Measurements from ENCODE around the gene TLL2.

TLL2 gene

DNA sequence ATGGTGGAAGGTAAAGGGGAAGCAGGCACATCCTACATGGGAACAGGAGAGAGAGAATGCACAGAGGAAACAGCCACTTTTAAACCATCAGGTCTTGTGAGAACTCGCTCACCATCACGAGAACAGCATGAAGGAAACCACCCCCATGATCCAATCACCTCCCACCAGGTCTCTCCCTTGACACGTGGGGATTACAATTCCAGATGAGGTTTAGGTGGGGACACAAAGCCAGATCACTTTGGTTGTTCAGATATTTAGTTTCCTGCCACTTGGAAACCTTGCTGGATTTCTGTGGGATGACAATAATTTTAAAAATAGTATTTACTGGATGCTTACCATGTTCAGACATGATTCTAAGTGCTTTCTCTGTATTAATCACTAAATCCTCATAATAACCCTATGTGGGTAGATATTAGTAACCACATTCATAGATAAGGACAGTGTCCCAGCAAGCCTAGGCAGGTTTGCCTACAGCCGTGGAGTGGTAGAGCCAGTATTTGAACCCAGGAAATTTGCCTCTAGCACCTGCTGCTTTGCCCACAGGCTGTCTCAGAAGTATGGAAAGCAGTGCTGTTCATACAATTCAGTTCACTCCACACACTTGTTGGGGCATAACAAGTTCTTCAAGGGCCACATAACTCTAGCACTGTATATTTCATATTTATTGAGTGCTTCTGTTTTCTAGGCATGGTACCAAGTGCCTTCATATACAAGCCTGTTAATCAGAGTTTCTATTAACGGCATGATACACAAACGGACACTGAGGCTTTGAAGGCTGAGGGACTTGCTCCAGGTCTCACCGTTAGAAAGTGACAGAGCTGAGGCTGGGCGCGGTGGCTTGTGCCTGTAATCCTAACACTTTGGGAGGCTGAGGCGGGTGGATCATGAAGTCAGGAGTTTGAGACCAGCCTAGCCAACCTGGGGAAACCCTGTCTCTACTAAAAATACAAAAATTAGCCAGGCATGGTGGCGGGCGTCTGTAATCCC is 8.3 kb downstream of the TLL2 start:
- DNase-seq = no peak

DNA sequence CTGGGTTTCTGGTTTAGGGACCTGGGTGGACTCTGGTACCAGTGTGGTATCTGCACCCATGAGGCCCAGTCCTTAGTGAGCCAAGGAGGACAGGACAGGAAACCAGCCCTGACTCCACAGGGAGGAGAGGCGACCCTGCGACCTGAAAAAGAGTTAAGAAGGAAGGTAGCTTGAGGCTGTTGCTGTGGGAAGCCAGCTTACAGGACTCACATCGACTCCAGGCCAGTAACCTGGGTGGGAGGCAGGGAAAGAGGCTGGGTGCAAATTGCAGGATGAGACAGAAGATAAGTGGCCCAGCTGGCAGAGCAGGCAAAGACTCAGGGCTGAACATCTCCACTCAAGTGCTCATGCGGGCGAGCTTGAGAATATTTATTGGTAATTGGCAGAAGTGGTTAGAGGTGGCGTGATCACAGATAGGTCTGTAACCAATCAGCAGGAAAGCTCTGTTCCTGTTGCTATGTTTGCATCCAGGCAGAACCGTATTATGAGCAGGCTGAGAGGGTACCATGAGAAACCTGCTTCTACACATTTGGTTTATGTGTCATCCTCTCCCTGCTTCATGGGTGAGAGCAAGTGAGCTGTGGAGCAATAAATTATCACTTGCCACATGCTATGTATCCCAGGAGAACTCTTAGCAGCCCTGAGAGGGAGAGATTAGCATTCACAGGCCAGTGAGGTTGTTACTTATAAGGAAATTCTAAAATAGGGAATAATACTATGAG is 11.0 kb downstream of the TLL2 start:
- peak; percentile 31 for DNase-seq

DNA sequence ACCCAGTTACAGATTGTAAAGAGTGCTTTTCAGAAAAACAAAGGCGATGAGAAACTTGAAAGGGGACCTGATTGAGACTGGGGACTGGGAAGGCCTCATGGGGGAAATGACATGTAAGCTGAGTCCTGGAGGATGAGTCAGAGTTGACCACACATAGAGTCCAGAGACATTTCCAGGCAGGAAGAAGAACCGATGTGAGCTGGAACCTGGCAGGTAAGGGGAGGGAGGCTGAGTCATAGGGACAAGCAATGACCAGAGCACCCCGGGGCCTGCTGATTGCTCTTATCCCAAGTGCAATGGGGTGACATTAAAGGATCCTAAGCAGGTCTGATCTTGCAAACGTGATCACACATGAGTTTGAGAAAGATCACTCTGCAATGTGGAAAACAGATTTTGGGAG is 11.7 kb downstream of the TLL2 start:
- DNase-seq = peak; percentile 23

DNA sequence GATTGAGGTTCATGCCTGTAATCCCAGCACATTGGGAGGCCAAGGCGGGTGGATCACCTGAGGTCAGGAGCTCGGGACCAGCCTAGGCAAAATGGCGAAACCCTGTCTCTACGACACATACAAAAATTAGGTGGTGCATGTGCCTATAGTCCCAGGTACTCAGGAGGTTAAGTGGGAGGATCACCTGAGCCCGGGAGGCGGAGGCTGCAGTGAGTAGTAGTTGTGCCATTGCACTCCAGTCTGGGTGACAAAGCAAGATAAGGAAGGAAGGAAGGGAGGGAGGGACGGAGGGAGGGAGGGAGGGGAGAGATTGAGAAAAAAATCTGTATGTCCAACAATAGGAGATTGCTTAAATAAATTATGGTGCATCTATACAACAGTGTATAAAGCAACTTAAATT is 13.2 kb downstream of the TLL2 start:
- no peak for DNase-seq

DNA sequence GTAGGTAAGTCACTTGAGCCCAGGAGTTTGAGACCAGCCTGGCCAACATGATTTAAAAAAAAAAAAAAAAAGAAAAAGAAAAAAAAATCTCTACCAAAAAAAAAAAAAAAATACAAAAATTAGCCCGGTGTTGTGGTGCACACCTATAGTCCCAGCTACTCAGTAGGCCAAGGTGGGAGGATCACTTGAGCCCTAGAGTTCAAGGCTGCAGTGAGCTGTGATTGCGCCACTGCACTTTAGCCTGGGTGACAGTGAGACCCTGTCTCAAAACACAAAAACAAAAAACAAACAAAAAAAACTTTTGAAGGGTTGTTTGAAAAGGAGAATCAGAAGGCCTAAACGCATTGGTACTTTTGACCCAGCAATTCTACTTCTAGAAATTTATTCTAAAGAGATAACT is 13.7 kb downstream of the TLL2 start:
- DNase-seq = no peak

DNA sequence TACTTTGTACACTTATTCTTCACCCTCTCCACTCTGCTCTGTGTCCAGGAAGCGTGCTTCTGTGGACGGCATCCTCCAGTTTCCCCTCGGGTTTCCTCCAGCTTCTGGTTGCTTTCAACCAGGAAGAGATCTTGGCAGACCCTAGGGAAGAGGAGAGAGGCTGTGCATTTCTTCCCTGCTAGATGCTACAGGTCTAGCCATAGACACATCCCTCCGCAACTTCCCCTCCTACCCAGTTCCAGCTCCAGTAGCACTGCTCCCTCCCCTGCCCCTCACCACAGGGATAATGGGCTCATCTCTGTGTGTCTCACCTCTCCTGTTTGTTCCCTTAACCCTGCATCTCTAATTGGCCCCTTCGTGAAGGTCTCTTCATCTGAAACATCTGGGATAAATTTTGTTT is 16.3 kb downstream of the TLL2 start:
- peak; percentile 92 for DNase-seq

DNA sequence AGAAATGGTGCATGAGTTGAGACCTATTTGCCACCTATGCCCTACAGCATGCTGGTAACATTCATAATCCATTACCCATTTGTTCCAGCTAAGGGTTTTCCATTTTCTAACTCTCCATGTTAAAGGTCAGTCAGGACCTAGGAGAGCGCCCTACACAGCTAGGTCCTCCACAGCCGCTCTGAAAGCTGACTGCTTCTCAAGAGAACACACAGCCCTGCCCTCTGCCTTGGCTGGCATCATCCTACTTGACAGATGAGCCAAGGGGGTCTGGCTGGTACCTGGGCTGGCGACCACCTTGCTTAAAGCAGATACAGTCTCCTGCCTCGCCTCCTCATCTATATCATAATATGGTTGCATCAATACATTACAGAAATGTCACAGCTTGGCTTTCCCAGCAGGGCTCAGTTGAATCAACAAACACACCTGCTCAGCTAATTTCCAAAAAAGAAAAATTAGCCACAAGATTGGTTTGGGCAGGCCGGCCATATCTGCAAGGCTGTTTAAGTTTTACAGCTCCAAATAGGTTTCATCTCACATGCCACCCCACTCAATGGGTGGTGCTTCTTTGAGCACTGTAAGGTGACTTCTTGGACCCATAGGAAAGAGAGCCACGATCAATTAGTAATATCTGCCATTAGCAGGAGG is 17.3 kb downstream of the TLL2 start:
- DNase-seq = peak; percentile 75

DNA sequence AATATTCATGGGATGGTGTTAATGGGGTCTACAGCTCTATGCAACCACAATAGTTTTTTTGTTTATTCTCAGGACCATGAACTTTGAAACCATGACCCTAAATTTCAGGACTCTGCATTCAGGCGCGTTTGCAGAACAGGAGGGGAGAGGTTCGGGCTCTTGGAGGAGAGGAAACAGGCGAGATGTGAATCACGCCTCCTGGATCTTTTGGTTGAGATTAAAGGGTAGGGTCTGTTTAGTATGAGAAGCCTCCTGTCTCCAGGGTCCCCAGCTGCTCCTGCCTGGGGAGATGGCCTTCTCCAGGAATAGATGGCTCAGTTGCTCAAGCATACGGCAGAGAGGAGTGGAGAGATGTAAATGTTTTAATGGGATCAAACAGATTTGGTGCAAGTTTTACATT is 18.2 kb downstream of the TLL2 start:
- DNase-seq = no peak

DNA sequence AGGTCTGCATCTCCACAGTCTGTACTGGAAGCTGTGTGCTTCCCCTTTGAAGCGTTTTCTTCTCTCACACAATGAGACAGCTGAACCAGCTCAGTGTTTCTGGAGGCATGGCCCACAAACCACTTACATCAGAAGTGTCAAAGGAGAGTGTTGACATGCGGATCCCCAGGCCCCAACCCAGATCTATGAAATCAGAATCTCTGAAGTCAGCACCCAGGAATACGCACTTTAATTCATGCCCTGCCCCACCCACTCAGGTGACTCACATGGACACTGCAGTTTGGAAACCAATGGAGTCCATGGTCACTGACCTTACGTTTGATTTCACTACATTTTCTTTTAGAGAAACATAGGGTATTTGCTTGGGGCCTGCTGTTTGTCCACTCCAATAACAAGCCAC is 19.0 kb downstream of the TLL2 start:
- DNase-seq = no peak

DNA sequence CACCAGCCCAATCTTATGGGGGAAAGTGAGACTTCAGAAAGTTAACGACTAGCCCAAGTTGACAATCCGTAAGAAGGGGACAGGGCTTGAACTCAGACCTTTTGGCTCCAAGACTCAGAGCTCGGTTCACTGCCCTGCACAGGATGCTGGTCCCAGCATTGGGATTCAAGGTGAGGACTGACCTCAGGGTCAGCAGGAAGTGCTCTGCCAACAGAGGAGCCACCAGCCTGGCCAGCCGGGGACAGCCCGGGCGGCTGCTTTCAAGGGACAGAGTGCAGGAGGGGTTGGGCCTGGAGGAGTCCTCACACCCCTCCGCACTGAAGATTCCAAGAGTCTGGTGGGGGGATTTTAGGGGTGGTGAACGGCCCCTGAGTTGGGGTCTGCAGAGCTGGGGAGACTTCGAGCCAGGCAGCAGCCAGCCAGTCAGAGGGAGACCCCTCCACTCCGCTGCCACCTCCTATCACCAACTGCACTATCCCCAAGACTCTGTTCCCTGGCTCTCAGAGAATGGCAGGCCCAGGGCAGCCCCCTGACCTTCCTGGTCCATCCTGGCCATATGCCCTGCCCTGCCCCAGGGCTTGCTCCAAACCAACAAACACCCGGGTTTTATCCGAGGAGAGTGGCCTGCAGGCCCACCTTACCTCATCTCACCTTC is 19.7 kb downstream of the TLL2 start:
- no peak for DNase-seq

DNA sequence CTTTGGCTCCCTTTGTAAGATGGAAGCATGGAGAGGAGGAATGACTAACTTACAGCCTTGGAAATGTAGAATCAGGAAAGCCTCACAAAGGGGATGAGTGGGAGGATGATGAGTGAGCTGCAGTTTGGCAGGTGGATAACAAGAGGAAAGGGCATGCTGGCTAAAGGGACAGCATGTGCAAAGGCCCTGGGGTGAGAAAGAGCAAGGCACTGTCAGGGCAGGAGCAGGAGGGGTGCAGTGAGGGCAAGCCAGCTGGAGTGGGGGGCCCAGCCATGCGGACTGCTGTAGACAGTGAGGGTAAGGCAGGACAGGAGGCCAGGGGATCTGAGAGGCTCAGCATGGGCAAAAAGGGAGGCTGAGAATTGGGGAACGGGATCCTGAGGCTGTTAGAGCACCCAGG is 20.5 kb downstream of the TLL2 start:
- DNase-seq = no peak

DNA sequence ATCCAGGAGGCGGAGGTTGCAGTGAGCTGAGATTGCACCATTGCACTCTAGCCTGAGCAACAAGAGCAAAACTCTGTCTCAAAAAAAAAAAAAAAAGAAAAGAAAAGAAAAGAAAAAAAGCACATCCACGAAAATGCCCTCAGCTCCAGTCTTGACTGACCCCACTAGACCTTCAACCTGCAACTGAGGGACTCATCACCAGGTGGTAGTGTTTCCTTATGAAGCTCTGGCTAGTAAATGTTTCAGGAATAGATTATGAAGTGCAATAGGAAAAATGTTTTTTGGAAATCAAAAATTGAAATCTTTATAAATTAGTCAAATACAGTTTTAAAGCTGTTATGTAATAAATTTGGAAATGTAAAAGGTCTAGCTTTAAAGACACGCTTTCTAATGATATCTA is 22.4 kb downstream of the TLL2 start:
- peak; percentile 22 for DNase-seq

DNA sequence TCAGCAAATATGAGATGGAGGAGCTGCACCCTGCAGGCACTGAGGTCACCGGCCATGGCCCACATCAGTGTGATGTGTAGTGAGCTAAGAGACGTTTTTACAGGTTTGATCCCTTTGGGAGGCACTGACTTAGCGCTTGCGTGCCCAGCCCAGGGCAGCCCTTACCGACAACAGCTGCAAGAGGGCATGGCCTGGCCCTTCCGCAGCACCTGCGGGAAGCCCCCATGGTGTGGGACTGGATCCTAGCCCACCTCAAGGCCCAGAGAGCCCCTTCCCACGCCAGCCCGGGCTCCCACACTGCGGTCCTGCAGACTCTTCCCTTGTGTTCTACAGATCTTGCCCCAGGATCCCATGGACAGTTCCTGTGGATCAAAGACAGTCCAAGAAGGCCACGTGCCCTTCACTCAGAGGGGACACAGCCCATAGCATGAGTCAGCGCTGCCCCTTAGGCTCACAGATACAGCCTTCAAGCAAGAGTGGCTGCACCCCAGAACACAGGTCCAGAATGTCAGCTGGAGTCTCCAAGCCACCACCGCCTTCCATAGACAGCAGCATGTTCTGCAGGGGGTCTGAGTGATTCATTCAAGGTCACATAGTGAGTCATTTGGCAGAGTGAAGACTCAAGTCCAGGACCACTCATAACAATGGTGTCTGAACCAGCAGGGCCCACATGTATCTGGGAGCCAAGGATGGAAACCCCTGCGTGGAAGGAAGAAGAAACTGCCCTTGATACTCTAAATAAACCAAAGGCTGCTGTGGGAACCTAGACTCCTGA is 25.4 kb downstream of the TLL2 start:
- DNase-seq = no peak

DNA sequence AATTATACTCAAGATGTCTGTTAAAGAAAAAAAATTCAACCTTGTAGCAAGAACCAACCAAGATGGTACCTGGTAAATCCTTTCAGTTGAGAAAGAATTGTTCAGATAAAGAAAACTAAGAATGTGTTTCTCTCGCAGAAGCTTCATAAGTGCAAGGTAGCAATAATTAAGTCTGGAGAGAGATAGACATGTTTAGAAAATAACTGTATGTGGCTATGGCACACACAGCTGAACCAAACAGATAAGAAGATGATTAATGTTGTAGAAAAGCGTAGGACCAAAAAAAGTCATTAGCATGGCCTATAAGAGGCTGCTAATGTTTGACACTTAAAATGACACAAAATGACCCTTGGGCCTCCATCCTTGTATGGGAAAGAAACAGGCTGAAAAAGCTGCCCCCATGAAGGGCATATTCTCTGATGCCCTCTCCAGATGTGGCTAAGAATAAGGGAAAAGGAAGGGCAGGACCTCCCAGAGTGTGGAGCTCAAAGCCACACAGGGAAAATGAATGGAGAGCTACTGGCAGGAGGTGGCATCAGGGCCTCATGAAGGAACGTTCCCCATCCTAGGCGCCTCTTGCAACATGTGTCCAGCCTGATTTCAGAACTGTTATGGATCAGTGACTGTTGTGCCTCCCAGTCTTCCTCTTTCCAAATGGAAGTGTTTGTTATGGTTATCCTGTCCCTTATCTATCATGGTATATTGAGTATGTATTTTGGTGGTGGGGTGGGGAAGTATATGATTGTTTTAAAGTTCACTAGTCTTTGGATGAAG is 30.7 kb downstream of the TLL2 start:
- DNase-seq = no peak

DNA sequence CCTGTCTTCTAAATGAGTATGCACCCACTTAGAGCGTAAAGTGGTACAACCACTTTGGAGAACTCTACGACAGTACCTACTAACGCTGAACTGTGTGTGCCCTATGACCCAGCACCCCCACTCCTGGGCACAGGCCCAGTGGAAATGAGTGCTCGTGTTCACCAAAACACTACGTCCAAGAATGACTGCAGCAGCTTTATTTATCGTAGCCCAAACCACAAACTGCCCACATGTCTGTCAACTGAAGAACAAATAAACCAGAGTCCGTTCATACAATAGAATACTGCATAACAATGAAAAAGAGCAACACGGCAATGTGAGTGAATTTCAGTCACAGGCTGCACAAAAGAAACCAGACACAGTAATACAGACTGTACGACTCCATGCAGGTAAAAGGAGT is 35.4 kb downstream of the TLL2 start:
- no peak for DNase-seq

DNA sequence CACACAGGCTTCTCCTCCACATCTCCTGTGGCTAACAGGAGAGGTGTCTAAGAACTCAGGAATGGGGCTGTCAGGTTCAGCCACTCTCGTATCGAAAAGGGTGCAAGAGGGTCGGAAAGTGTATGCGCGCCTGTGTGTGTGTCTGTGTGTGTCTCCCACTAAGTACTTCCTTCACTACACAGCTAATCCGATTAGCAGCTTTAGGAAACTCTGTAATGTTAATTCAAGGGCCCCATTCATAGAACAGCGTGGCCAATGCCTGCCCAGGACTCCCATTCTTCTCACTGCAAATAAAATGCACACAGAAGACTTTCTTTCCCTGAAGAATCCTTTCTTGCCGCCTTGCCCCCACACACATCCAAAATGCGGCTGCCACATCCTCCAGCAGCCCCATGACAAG is 39.9 kb downstream of the TLL2 start:
- no peak for DNase-seq

DNA sequence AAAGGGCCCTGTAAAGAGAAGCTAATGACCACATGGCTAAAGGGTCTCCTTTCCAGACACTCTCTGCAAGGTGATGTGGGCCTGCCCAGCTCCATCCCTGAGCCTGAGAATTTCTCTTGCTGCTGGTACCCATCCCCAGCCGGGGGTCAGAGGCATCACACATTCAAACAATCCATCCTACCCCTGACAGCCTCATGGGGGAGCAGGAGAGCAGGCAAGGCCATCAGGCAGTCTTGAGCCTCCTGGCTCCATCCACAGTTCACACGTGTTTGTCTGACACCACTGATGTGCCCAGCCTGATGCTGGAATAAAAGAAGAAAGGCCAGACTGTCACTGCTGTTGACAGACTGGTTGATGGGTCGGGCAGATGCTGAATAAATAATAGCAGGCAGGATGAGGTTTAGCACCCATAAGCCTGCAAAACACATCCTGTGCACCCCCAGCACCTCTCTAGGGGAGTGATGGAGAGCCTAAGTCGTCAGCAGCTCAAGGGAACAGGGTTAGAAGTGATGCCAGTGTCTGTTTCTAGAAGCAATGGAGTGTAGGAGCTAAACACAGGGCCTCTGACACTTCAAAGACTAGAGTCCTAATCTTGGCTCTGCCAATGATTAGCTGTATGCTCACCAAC is 43.5 kb downstream of the TLL2 start:
- DNase-seq = peak; percentile 51

DNA sequence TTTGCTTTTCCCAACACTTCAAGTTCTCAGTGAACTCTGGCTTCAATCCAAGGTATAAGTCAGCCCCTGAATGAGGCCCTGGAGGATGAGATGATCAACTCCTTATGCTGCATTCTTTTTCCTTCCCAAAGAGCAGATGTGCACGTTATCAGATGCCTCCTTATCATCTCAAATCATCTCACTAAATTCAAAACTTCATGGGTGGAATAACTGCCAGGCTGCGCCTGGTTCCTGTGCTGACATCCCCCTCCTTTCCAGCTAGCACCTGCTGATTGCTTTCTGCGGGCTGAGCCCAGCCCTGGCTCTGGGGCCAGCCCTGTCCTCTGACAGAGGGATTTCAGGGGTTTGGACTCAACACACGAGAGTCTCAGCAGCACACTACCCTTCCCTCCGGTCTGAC is 44.9 kb downstream of the TLL2 start:
- peak; percentile 2 for DNase-seq

DNA sequence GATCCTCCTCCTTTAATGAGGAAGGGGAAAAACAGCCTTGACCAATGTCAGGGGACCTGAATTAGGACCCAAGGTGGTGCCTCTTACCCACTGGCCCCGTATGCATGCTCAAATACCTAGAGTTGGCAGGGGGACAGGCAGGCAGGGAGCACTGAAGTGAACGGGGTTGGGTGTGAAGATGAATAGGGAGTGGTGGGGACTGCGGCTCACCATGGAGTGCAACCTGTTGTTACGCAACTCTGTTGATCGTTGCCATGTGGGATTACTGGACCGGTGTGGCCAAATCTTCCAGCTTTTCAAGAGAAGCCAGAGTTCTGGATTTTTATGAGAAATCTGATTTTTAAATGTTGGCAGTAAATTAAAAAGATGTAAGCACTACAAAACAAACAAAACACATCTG is 48.1 kb downstream of the TLL2 start:
- no peak for DNase-seq

DNA sequence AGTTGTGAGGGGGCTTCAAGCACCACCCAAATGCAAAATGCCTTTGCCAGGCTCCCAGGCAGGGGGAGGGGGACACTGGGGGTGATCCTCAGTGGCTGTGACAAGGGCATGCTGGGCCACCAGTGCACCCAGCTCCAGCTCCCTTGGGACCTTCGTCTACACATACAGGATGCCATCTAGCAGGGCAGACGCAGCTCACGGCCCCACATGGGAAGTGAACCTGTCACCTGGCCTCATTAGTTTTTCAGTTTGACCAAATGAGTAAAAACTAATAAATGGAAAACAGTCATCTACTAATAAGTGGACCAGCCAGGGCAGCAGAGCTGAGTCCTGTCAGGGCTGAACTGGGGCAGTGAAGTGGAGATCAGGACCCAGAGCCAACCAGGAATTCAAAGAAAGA is 50.2 kb downstream of the TLL2 start:
- no peak for DNase-seq

DNA sequence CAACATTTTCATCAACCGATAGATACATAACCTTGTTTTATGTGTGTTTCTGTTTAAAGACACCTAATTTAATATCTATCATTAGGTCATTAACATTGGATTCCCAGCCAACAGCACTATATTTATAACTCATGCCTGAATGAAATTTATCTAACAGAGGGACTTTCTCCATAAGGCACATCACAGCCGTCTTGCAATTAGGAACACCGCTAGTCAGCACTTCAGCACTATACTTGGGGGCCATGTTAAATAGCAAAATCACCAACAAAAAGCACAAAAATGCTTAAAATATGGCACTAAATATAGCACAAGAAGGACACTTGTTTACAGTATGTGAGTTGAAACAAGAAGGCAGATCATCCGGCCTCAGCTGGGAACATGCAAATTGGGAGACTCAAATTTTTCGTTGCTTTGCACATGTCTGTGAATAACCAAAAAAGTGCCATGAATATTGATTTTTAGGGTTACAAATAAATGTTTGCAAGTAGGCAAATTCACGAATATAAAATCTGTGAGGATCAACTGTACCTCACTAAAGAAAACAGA is 51.0 kb downstream of the TLL2 start:
- no peak for DNase-seq
